ENCODE data around the gene TCIRG1. TPM values are rescaled to one million over a fixed set of nuclear protein-coding genes. Genes with fewer than 3 reads are reported as not detected.

The TCIRG1 gene
- total RNA-seq, 1 donor from 2014 or later: 10.7 TPM

- H3K4me3 ChIP-seq: no peak overlapping the region
- peaks cover 8% of the 10 kb centered on the region for H3F3A ChIP-seq (ENCODE audit: low read depth)
- Mint-ChIP-seq H3K4me1 (peaks cover 59% of the 10 kb centered on the region), H3K27ac (peak overlapping the region; percentile 78), H3K36me3 (no peaks in the 10 kb centered on the region), H3K27me3 (ENCODE audit: insufficient read depth, low read depth) (peaks cover 15% of the 10 kb centered on the region), H3K9me3 (no peaks in the 10 kb centered on the region), H3K4me3 (peak overlapping the region; percentile 30)
- H2AFZ ChIP-seq (replicated peaks): no peak overlapping the region
- peak overlapping the region; percentile 24 for H3K4me2 ChIP-seq
- no peaks in the 10 kb centered on the region for H3K36me3 ChIP-seq
- no peaks in the 10 kb centered on the region for H3K9me3 ChIP-seq (ENCODE audit: low read depth)
- no peak for DNase-seq (ENCODE audit: low spot score)
- TF ChIP-seq EZH2 (IDR thresholded peaks at IDR 0.05) (no peak), EZH2phosphoT487 (IDR thresholded peaks at IDR 0.05) (no peak), CTCF (IDR thresholded peaks at IDR 0.05) (no peak)
- H3K4me1 ChIP-seq: peaks cover 14% of the 10 kb centered on the region
- no peak overlapping the region for H3K9ac ChIP-seq
- peaks cover 6% of the 10 kb centered on the region for H3K27me3 ChIP-seq
- no peaks in the 10 kb centered on the region for H4K20me1 ChIP-seq (ENCODE audit: low read depth)
- H3K27ac ChIP-seq: no peak overlapping the region
- no peaks in the 10 kb centered on the region for H3K79me2 ChIP-seq (ENCODE audit: low read depth)
Measured at GRCh38 chr11:68009391-68010089, 29.3 kb upstream of the TCIRG1 start.

GRCh38 chr11:68010090-68011041 is 28.5 kb upstream of the TCIRG1 start, which contains the start of gene ALDH3B1:
ALDH3B1 (plus strand) TSS chr11:68010327; CDS start chr11:68015298, 4,971 bp downstream.
- Mint-ChIP-seq H3K9me3 (no peaks in the 10 kb centered on the region), H3K27me3 (ENCODE audit: insufficient read depth, low read depth) (peaks cover 16% of the 10 kb centered on the region), H3K36me3 (no peaks in the 10 kb centered on the region), H3K27ac (peak within 1 kb of the TSS; percentile 95), H3K4me3 (peak within 1 kb of the TSS; percentile 30), H3K4me1 (peaks cover 57% of the 10 kb centered on the region)
- no peaks in the 10 kb centered on the region for H4K20me1 ChIP-seq (ENCODE audit: low read depth)
- H3K4me2 ChIP-seq: peak within 1 kb of the TSS; percentile 24
- peak; percentile 57 for DNase-seq (ENCODE audit: low spot score)
- H3K9ac ChIP-seq: no peak within 1 kb of the TSS
- TF ChIP-seq EZH2 (IDR thresholded peaks at IDR 0.05) (no peak), EZH2phosphoT487 (IDR thresholded peaks at IDR 0.05) (no peak), CTCF (IDR thresholded peaks at IDR 0.05) (no peak)
- H3K4me3 ChIP-seq: no peak within 1 kb of the TSS
- H3K27me3 ChIP-seq: no peaks in the 10 kb centered on the region
- H3K36me3 ChIP-seq: no peaks in the 10 kb centered on the region
- peaks cover 8% of the 10 kb centered on the region for H3F3A ChIP-seq (ENCODE audit: low read depth)
- peak within 1 kb of the TSS; percentile 51 for H2AFZ ChIP-seq (replicated peaks)
- H3K79me2 ChIP-seq (ENCODE audit: low read depth): no peaks in the 10 kb centered on the region
- H3K9me3 ChIP-seq (ENCODE audit: low read depth): no peaks in the 10 kb centered on the region
- H3K4me1 ChIP-seq: peaks cover 14% of the 10 kb centered on the region
- no peak within 1 kb of the TSS for H3K27ac ChIP-seq

GRCh38 chr11:68011051-68011943 is 27.5 kb upstream of the TCIRG1 start:
- Mint-ChIP-seq H3K4me3 (peak overlapping the region; percentile 48), H3K36me3 (no peaks in the 10 kb centered on the region), H3K27ac (peak overlapping the region; percentile 95), H3K9me3 (no peaks in the 10 kb centered on the region), H3K27me3 (ENCODE audit: insufficient read depth, low read depth) (peaks cover 12% of the 10 kb centered on the region), H3K4me1 (peaks cover 57% of the 10 kb centered on the region)
- Histone ChIP-seq H3K4me3 (no peak overlapping the region), H3K9me3 (ENCODE audit: low read depth) (no peaks in the 10 kb centered on the region), H3K9ac (no peak overlapping the region), H3K4me1 (peaks cover 14% of the 10 kb centered on the region), H3F3A (ENCODE audit: low read depth) (peaks cover 8% of the 10 kb centered on the region), H4K20me1 (ENCODE audit: low read depth) (no peaks in the 10 kb centered on the region), H3K36me3 (no peaks in the 10 kb centered on the region), H3K79me2 (ENCODE audit: low read depth) (no peaks in the 10 kb centered on the region), H3K27ac (no peak overlapping the region), H3K27me3 (no peaks in the 10 kb centered on the region), H3K4me2 (peak overlapping the region; percentile 24), H2AFZ (replicated peaks) (no peak overlapping the region)
- DNase-seq (ENCODE audit: low spot score): no peak
- no peak for TF ChIP-seq EZH2 (IDR thresholded peaks at IDR 0.05)
- no peak for TF ChIP-seq EZH2phosphoT487 (IDR thresholded peaks at IDR 0.05)
- TF ChIP-seq CTCF (IDR thresholded peaks at IDR 0.05): no peak

Data from neural progenitor cell (in vitro differentiated cells).